Measurements from ENCODE around the gene ZNF385B.

DNA sequence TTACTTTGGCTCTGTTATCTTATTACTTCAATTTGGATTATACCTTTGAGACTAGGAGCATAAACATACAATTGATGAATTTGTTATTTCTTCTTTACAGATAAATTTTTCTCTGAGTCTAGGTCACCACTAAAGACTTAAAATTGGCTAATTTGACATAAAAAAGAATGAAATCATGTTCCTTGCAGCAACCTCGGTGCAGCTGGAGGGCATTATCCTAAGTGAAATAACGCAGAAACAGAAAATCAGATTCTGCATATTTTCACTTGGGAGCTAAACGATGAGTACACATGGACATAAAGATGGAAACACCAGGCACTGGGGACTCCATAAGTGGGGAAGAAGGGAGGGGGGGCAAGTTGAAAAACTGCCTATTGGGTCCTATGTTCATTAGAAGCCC lies 424.0 kb downstream of the ZNF385B start:
- TF ChIP-seq, protein P1, sequence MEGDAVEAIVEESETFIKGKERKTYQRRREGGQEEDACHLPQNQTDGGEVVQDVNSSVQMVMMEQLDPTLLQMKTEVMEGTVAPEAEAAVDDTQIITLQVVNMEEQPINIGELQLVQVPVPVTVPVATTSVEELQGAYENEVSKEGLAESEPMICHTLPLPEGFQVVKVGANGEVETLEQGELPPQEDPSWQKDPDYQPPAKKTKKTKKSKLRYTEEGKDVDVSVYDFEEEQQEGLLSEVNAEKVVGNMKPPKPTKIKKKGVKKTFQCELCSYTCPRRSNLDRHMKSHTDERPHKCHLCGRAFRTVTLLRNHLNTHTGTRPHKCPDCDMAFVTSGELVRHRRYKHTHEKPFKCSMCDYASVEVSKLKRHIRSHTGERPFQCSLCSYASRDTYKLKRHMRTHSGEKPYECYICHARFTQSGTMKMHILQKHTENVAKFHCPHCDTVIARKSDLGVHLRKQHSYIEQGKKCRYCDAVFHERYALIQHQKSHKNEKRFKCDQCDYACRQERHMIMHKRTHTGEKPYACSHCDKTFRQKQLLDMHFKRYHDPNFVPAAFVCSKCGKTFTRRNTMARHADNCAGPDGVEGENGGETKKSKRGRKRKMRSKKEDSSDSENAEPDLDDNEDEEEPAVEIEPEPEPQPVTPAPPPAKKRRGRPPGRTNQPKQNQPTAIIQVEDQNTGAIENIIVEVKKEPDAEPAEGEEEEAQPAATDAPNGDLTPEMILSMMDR (IDR thresholded peaks at IDR 0.05): no peak
- TF ChIP-seq POLR2AphosphoS5 (IDR thresholded peaks at IDR 0.05): no peak
